Esophagus squamous epithelium (tissue), 4 donors: Measurements from ENCODE around the gene CDH18.

ENCODE experiments used
- POLR2A ChIP-seq, 4 donors: fragments of 450-650 bp; IDR thresholded peaks; one replicate each; pipeline ENCODE4 v1.6.1; 2017; ENCODE audit warnings: antibody characterized with exemption in 4 of 4, mild to moderate bottlenecking in 4 of 4, moderate library complexity in 3 of 4
- TF ChIP-seq, protein P1 (sequence below), 6 experiments: fragments of 450-650 bp in 4 of 6; fragments of 200-600 bp in 2 of 6; sonication (generic) in 2 of 6; IDR thresholded peaks; one replicate each; pipeline ENCODE4 v1.5.1; 2016 to 2019; ENCODE audit warnings: antibody characterized with exemption in 6 of 6, mild to moderate bottlenecking in 4 of 6, moderate library complexity in 4 of 6

DNA sequence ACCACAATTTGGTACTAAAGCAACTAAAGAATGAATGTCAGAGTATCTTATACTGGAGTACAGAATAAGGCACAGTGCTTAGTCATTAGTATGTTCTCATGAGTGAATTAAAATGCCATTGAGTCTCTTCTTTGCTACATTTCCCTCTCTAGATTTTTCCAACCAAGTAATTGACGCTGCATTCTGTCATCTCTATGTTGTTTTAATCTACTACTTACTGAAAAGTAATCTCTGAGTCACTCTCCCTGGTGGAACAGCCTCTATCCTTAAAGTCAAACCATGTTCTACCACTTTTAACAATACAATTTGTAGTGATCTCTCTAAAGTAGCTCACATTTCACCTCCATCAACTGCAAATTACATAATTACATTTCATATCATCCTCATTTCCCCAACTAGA is 495.1 kb downstream of the CDH18 start:
- TF ChIP-seq, protein P1, sequence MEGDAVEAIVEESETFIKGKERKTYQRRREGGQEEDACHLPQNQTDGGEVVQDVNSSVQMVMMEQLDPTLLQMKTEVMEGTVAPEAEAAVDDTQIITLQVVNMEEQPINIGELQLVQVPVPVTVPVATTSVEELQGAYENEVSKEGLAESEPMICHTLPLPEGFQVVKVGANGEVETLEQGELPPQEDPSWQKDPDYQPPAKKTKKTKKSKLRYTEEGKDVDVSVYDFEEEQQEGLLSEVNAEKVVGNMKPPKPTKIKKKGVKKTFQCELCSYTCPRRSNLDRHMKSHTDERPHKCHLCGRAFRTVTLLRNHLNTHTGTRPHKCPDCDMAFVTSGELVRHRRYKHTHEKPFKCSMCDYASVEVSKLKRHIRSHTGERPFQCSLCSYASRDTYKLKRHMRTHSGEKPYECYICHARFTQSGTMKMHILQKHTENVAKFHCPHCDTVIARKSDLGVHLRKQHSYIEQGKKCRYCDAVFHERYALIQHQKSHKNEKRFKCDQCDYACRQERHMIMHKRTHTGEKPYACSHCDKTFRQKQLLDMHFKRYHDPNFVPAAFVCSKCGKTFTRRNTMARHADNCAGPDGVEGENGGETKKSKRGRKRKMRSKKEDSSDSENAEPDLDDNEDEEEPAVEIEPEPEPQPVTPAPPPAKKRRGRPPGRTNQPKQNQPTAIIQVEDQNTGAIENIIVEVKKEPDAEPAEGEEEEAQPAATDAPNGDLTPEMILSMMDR (IDR thresholded peaks at IDR 0.05), result no peak
- TF ChIP-seq POLR2A (IDR thresholded peaks at IDR 0.05), result no peak
